ENCODE measurements around the gene CAMK1D. TPM values are rescaled to one million over a fixed set of nuclear protein-coding genes. Genes with fewer than 3 reads are reported as not detected.

Gene CAMK1D
- total and polyA plus RNA-seq, 2 of the 8 experiments (the other 6 are each of a cell fraction or from before 2014, with no cell fraction given) = 3.5 to 10.6 TPM

DNA sequence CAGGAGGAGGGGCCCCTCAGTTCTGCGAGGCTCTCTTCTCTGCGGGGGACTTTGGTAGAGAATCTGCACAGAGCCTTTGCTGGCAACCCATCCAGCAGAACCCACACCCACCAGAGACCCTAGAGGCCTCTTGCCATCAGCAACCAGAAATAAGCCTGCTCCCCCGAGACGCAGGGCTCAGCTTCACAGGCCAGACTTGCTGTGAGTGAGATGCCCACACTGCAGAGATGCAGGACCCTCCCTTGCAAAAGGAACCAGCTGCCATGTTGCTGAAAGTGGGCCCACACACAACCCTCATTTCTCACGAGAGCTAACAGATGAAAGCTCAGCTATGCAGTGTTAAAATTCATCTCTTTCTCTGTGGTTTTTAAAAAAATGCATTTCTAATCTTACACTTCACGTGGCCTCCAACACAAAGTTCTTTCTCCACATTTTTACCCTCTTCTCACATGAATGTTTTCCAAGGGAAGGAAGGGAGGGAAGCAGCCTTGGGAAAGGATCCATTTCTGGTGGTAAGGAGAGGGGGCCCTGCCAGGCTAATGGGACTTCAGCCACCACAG lies 480.6 kb downstream of the CAMK1D start:
- no peak overlapping the region for H3K4me2 ChIP-seq (ENCODE audit: insufficient read depth in 1 of 2, low read depth in 2 of 2, low read length in 2 of 2)
- no peak overlapping the region for H2BK12ac ChIP-seq (ENCODE audit: low read depth, low read length)
- H2BK120ac ChIP-seq (replicated peaks; ENCODE audit: low read depth, low read length) = no peak overlapping the region
- no peaks in the 10 kb centered on the region for H3K27me3 ChIP-seq (replicated peaks in 1 of 4; ENCODE audit: control insufficient read depth in 3 of 4, extremely low read depth in 1 of 4, insufficient read depth in 3 of 4, low read length in 3 of 4)
- no peaks in the 10 kb centered on the region; the same call in 1 of the 2 replicates for H3K23me2 ChIP-seq (ENCODE audit: low read depth, low read length)
- 81% methylated on average over 6 of the region's 6 CpGs; no CpG with 5 or more reads in 1 of the 2 experiments for WGBS, 2 experiments (ENCODE audit: extremely low coverage in 1 of 2, insufficient coverage in 1 of 2, insufficient read length in 1 of 2, insufficient replicate concordance in 2 of 2, low coverage in 1 of 2, low lambda C conversion rate in 2 of 2, missing lambda C conversion rate in 1 of 2)
- no peak overlapping the region for H3K14ac ChIP-seq (ENCODE audit: insufficient read length)
- H3K4me1 ChIP-seq (replicated peaks in 1 of 4; ENCODE audit: control insufficient read depth in 3 of 4, insufficient read depth in 4 of 4, low read length in 3 of 4) = no peaks in the 10 kb centered on the region; a peak in 1 of 7 replicates
- no peaks in the 10 kb centered on the region for H3K36me3 ChIP-seq (ENCODE audit: control insufficient read depth in 2 of 4, insufficient read depth in 4 of 4, low read length in 3 of 4)
- no peak overlapping the region for H2AK5ac ChIP-seq (ENCODE audit: low read depth, low read length)
- H3K79me2 ChIP-seq (ENCODE audit: control insufficient read depth in 1 of 2, insufficient read depth in 2 of 2, low read length in 2 of 2) = no peaks in the 10 kb centered on the region
- POLR2A ChIA-PET (ENCODE audit: partially characterized antibody) = no interaction called here
- H3K9me3 ChIP-seq (ENCODE audit: insufficient read depth in 2 of 2, low read depth in 1 of 2, low read length in 1 of 2) = no peaks in the 10 kb centered on the region
- no peaks in the 10 kb centered on the region for H4K20me1 ChIP-seq (replicated peaks in 1 of 2; ENCODE audit: control insufficient read depth in 1 of 2, insufficient read depth in 2 of 2, low read length in 2 of 2)
- H3K56ac ChIP-seq (replicated peaks; ENCODE audit: insufficient read length, low read depth, low read length) = no peak overlapping the region
- H2BK20ac ChIP-seq (ENCODE audit: low read length) = no peak overlapping the region
- no peak overlapping the region for H3K18ac ChIP-seq (ENCODE audit: extremely low read depth, low read length)
- no peak overlapping the region for H3K27ac ChIP-seq (ENCODE audit: low read depth, low read length)
- H3K23ac ChIP-seq (ENCODE audit: insufficient read length) = no peak overlapping the region
- FAIRE-seq = no peak
- H4K8ac ChIP-seq (ENCODE audit: extremely low read depth, insufficient read depth, low read length) = no peak overlapping the region
- CTCF ChIA-PET (ENCODE audit: partially characterized antibody) = interaction anchor here (0.5 to 1.4 kb wide), 4 partner anchors 42 to 148 kb away, joined by 3 read pairs; no protein-coding TSS in a partner anchor
- no peak overlapping the region for H4K5ac ChIP-seq (ENCODE audit: insufficient read length, low read depth, low read length)
- H4K91ac ChIP-seq (replicated peaks; ENCODE audit: insufficient read length, low read length) = no peak overlapping the region
- H2AFZ ChIP-seq (ENCODE audit: low read length) = no peak overlapping the region
- no peak overlapping the region for H2BK5ac ChIP-seq (ENCODE audit: low read depth, low read length)
- H2BK15ac ChIP-seq (ENCODE audit: low read length) = no peak overlapping the region
- no peaks in the 10 kb centered on the region for H3K79me1 ChIP-seq (ENCODE audit: low read depth, low read length)
- H3K9ac ChIP-seq (replicated peaks in 1 of 4; ENCODE audit: extremely low read depth in 1 of 4, low read depth in 3 of 4, low read length in 3 of 4) = no peak overlapping the region
- DNase-seq (ENCODE audit: low read depth in 1 of 2, low spot score in 2 of 2) = no peak
- H3K4ac ChIP-seq (replicated peaks; ENCODE audit: insufficient read length, low read depth, low read length) = no peak overlapping the region
- no peak overlapping the region for H3K4me3 ChIP-seq (ENCODE audit: extremely low read depth in 1 of 4, insufficient read depth in 2 of 4, low read depth in 3 of 4, low read length in 4 of 4)
- no peak for TF ChIP-seq SIN3A (conservative IDR thresholded peaks at IDR 0.05 in 1 of 2, IDR thresholded peaks at IDR 0.05 in 1 of 2; ENCODE audit: low read depth in 1 of 2, low read length in 2 of 2)
- TF ChIP-seq CBX5 (IDR thresholded peaks at IDR 0.05; ENCODE audit: low read depth, low read length) = no peak
- TF ChIP-seq, protein P1, sequence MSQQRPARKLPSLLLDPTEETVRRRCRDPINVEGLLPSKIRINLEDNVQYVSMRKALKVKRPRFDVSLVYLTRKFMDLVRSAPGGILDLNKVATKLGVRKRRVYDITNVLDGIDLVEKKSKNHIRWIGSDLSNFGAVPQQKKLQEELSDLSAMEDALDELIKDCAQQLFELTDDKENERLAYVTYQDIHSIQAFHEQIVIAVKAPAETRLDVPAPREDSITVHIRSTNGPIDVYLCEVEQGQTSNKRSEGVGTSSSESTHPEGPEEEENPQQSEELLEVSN (IDR thresholded peaks at IDR 0.05) = no peak
- TF ChIP-seq PHF8 (conservative IDR thresholded peaks at IDR 0.05; ENCODE audit: low read depth, low read length) = no peak
- no peak for TF ChIP-seq JUN (IDR thresholded peaks at IDR 0.05; ENCODE audit: low read depth, low read length)
- TF ChIP-seq, protein P2, sequence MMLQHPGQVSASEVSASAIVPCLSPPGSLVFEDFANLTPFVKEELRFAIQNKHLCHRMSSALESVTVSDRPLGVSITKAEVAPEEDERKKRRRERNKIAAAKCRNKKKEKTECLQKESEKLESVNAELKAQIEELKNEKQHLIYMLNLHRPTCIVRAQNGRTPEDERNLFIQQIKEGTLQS (IDR thresholded peaks at IDR 0.05; ENCODE audit: insufficient read depth, low read depth, low read length) = no peak
- no peak for TF ChIP-seq CEBPB (IDR thresholded peaks at IDR 0.05; ENCODE audit: low read depth, low read length)
- TF ChIP-seq, protein P3, sequence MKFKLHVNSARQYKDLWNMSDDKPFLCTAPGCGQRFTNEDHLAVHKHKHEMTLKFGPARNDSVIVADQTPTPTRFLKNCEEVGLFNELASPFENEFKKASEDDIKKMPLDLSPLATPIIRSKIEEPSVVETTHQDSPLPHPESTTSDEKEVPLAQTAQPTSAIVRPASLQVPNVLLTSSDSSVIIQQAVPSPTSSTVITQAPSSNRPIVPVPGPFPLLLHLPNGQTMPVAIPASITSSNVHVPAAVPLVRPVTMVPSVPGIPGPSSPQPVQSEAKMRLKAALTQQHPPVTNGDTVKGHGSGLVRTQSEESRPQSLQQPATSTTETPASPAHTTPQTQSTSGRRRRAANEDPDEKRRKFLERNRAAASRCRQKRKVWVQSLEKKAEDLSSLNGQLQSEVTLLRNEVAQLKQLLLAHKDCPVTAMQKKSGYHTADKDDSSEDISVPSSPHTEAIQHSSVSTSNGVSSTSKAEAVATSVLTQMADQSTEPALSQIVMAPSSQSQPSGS (IDR thresholded peaks at IDR 0.05; ENCODE audit: low read length) = no peak
- no peak for TF ChIP-seq USF2 (IDR thresholded peaks at IDR 0.05; ENCODE audit: low read length)

Data from H1 (cell line).